RWPE2 (cell line): Measurements from ENCODE around the gene COL25A1.

Source experiments
- ATAC-seq: fragments of 200-7000 bp; cut with Tn5 transposase; 3 replicates; pipeline ENCODE4 v1.9.1; 2021; ENCODE audit warnings: low read depth
- DNase-seq: peaks from one replicate; pipeline ENCODE4 v3.0.0-alpha.2; 2020; ENCODE audit warnings: low spot score
- H3K27ac ChIP-seq: fragments of 450-650 bp; 2 replicates; pipeline ENCODE4 v1.5.1; 2017; ENCODE audit warnings: mild to moderate bottlenecking; ENCODE audit not compliant: poor library complexity, severe bottlenecking
- H3K27me3 ChIP-seq: fragments of 250-450 bp; sonication (Bioruptor Pico); 2 replicates; pipeline ENCODE4 v1.5.1; 2021; ENCODE audit warnings: mild to moderate bottlenecking, moderate library complexity; ENCODE audit not compliant: insufficient read depth, poor library complexity, severe bottlenecking
- H3K36me3 ChIP-seq: fragments of 250-450 bp; sonication (Bioruptor Pico); 2 replicates; pipeline ENCODE4 v1.5.1; 2020; ENCODE audit warnings: low read depth, mild to moderate bottlenecking, moderate library complexity
- H3K4me1 ChIP-seq: fragments of 250-450 bp; sonication (Bioruptor Pico); 2 replicates; pipeline ENCODE4 v1.5.1; 2021; ENCODE audit warnings: mild to moderate bottlenecking, moderate library complexity; ENCODE audit not compliant: insufficient read depth, poor library complexity, severe bottlenecking
- H3K4me3 ChIP-seq: fragments of 250-450 bp; sonication (Bioruptor Pico); 2 replicates; pipeline ENCODE4 v1.5.1; 2021; ENCODE audit warnings: mild to moderate bottlenecking, moderate library complexity; ENCODE audit not compliant: severe bottlenecking
- H3K9me3 ChIP-seq: fragments of 250-450 bp; sonication (Bioruptor Pico); 2 replicates; pipeline ENCODE4 v1.5.1; 2021; ENCODE audit warnings: mild to moderate bottlenecking, moderate library complexity; ENCODE audit not compliant: severe bottlenecking
- CTCF ChIP-seq: fragments of 450-650 bp; IDR thresholded peaks from one replicate; pipeline ENCODE4 v1.5.1; 2017; ENCODE audit warnings: mild to moderate bottlenecking, moderate library complexity; ENCODE audit not compliant: poor library complexity, severe bottlenecking

COL25A1 gene

GRCh38 chr4:108861334-108861733 is 441.1 kb downstream of the COL25A1 start:
- no peak for TF ChIP-seq CTCF
- Histone ChIP-seq H3K9me3 (no peaks in the 10 kb centered on the region), H3K27ac (no peak overlapping the region), H3K36me3 (no peaks in the 10 kb centered on the region), H3K4me3 (no peak overlapping the region), H3K27me3 (no peaks in the 10 kb centered on the region), H3K4me1 (no peaks in the 10 kb centered on the region)
- DNase-seq: no peak
- peak; percentile 54; the same call in 1 of the 3 replicates for ATAC-seq

- ATAC-seq: no peak
Measured at GRCh38 chr4:108854786-108855185, 447.7 kb downstream of the COL25A1 start.

GRCh38 chr4:108852691-108853090 is 449.8 kb downstream of the COL25A1 start:
- Histone ChIP-seq H3K36me3 (no peaks in the 10 kb centered on the region), H3K27ac (no peak overlapping the region), H3K9me3 (no peaks in the 10 kb centered on the region), H3K27me3 (no peaks in the 10 kb centered on the region), H3K4me1 (peaks cover 19% of the 10 kb centered on the region), H3K4me3 (no peak overlapping the region)
- TF ChIP-seq CTCF: no peak
- DNase-seq (no peak), ATAC-seq (no peak)

More at GRCh38 chr4:108854786-108855185, 447.7 kb downstream of the COL25A1 start:
- H3K27ac ChIP-seq: no peak overlapping the region
- no peak for TF ChIP-seq CTCF
- no peaks in the 10 kb centered on the region for H3K36me3 ChIP-seq
- H3K4me3 ChIP-seq: no peak overlapping the region
- H3K4me1 ChIP-seq: peaks cover 12% of the 10 kb centered on the region
- H3K9me3 ChIP-seq: no peaks in the 10 kb centered on the region
- no peak for DNase-seq
- H3K27me3 ChIP-seq: no peaks in the 10 kb centered on the region

GRCh38 chr4:108851366-108851765 is 451.1 kb downstream of the COL25A1 start:
- Histone ChIP-seq H3K27me3 (no peaks in the 10 kb centered on the region), H3K36me3 (no peaks in the 10 kb centered on the region), H3K4me3 (no peak overlapping the region), H3K4me1 (peaks cover 19% of the 10 kb centered on the region), H3K9me3 (no peaks in the 10 kb centered on the region), H3K27ac (no peak overlapping the region)
- DNase-seq (no peak), ATAC-seq (no peak)
- TF ChIP-seq CTCF: no peak

GRCh38 chr4:108850219-108850649 is 452.2 kb downstream of the COL25A1 start:
- Histone ChIP-seq H3K9me3 (no peaks in the 10 kb centered on the region), H3K27ac (peak overlapping the region; percentile 67), H3K4me1 (peaks cover 19% of the 10 kb centered on the region), H3K27me3 (no peaks in the 10 kb centered on the region), H3K36me3 (no peaks in the 10 kb centered on the region), H3K4me3 (no peak overlapping the region)
- DNase-seq (no peak), ATAC-seq (no peak; the same call in 2 of the 3 replicates)
- no peak for TF ChIP-seq CTCF
